ENCODE data around the gene GALNT18.

GALNT18 gene

DNA sequence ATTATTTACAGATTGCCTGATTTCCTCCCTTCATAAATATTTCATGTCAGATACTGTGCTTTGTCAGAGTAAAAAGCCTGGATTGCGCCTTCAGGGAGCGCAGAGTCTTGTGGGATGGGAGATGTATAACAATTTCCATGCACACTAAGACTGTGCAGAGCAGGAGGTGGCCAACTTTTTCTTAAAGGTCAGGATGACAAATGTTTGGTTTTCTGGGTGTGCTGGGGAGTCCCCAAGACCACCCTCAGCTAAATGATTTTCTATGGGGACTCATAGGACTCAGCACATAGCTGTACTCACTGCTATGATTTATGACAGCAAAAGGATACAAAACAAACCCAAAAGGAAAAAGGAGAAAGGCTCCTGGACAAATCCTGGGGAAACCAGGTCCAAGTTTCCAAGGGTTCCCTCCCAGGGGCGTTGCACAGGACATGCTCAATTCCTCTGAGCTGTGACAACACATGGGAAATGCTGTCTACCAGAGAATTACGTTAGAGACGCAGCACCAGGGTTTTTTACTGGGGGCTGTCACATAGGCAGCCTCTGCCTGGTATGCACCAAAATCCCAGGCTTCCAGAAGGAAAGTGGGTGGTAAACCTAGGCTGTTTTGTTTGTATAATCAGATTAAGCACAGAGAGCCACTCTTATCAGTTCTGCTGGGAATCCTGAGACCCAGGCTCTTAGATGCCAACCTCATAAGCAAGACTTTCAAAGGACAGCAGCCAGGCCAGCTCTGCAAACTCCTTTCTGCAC lies 327.8 kb downstream of the GALNT18 start:
- no peak for DNase-seq

DNA sequence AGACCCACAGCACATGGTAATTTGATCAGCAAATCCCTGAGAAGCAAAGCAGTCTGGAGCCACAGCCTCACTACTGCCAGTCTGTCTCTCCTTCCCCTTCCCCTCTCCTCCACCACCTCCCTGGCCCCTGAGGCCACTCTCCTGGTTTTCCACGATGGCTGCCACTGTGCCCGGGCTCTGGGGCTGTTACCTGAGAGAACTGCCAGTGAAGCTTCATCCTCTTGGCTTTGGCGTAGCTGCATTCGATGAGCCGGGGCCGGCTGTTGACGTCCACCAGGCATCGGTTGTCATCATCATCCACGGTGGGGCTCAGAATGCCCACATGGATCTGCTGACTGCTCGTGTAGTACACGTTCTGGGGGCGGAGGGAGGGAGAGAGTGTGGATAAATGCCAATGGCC lies 329.0 kb downstream of the GALNT18 start:
- no peak for DNase-seq

DNA sequence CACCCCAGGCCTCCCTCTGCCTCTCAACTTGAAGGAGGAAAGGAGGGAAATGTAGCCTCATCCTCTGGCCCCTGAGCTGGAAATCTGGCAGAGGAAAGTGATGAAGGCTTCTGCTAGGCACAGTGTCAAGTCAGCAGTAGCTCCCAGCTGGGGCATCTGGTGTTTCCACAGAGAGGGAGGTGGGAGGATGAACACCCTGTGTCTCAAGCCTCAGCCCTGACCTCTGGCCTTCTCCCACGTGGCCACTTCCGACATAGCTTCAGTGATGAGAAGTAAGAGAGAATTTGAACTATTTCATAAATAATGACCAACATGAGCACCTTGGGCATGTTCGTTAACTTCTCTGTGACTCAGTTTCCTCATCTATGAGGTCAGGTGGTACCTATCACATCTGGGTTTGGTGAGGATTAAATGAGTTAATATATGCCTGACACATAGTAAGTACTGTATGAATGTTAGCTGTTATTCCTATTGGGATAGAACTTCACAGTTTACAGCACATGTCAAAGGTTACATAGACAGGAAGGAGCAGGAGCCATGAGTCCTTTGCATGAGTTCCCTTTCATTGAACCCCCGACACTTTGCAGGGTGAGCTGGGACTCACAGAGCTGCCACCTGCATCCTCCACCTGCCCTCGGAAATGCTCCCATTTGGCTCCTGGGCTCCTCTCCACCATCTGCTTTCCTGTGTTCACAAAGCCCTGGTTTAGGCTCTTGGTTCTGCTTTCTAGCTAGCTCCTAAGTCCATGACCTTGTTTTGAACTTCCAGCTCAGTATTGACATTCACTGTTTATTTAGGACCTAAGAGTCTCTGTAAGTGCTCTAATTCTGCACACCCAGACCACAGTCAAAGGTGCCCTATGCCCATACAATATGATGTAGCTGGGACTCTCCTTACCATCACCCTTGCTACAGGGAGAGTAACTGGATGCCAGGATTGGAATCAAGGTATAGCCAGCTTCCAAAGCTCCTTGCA lies 330.5 kb downstream of the GALNT18 start:
- DNase-seq, result no peak

DNA sequence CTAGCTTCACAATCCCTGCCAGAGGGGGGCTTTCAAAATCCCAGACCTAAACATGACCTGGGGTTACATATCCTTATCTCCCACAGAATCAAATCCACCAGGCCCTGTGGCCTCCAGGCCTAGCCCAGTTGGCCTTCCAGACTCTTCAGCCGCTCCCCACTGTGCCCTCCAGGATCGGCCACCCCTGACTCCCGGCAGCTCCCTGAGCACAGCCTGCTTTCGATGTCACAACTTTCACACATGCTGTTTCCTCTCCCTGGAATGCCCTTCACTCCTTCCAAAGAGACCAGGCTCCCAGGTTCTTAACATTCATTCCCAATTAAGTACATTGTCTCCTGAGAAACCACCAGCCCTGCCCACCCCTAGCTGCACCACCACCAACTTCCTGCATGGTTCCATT lies 331.5 kb downstream of the GALNT18 start:
- DNase-seq, result no peak

GRCh38 chr11:11289669-11290068 lies 332.1 kb downstream of the GALNT18 start:
- no peak for DNase-seq

DNA sequence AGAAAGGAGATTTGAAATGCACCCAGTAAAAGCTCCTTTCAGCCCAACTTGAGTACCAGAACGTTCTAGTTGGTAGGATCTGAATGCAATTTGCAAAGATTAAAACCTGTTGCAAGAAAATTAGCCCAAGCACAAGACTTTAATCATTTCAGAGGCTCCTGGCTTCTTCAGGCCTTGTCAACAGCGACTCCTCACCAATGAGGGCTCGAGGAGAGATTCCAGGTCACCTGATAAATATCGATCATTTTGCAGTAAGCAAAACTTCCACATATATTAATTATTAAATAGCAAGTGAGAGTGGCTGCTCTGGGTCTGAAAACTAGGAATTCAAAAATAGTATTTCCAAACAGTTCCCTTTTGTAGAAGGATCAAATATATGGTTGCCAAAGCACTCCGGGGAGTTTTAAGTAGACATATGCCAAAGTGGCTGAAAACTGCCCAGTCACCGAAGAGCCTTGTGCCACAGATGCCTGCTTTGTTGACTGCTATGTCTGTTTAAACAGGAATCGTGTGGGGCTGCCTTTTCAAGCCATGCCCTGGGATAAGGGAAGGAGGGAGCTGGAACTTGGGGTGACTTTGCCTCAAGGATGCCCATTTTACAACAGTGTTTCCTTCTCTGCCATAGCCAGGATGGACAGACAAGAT lies 332.7 kb downstream of the GALNT18 start:
- DNase-seq, result no peak

- DNase-seq, result no peak
Observed at GRCh38 chr11:11284481-11284880, 337.3 kb downstream of the GALNT18 start.

DNA sequence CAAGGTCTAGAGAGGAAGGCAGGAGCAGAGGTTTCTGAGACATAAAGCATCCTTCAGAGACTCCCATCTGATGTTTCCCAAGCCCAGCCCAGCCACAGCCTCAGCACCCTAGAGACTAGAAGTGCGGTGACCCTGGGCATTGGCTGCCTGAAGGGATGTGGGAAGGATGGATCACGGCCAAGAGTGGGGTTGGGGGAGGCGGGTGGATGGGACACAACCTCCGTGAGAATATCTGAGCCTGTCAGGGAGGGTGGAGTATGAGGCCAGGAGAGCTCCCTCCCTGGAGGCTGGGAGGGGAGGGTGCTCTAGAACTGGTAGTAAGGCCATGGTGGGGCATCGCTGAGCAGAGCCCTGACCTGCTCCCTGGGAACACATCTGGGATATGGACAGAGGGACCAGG lies 340.2 kb downstream of the GALNT18 start:
- DNase-seq, result no peak

- no peak for DNase-seq
Observed at GRCh38 chr11:11280826-11281225, 341.0 kb downstream of the GALNT18 start.

GRCh38 chr11:11279956-11280689 lies 341.7 kb downstream of the GALNT18 start:
- DNase-seq, result peak; percentile 7

DNA sequence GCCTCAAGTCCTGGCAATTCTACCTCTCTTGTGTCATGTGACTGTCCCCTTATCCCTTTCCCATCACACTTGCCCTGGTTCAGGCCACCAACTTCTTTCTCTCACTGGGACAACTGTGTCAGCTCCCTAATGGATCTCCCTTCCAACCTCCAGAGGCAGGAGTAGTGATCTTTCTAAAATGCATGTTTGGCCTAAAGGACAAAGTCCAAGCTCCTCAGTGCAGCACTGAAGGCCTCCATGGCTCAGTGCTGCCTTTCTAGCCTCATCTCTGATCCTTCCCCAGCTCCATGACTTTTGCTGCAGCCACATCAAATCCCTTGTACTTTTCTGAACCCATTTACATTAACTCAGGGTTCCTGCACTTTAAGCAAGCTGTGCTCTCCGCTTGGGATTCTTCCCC lies 349.6 kb downstream of the GALNT18 start:
- DNase-seq, result no peak

DNA sequence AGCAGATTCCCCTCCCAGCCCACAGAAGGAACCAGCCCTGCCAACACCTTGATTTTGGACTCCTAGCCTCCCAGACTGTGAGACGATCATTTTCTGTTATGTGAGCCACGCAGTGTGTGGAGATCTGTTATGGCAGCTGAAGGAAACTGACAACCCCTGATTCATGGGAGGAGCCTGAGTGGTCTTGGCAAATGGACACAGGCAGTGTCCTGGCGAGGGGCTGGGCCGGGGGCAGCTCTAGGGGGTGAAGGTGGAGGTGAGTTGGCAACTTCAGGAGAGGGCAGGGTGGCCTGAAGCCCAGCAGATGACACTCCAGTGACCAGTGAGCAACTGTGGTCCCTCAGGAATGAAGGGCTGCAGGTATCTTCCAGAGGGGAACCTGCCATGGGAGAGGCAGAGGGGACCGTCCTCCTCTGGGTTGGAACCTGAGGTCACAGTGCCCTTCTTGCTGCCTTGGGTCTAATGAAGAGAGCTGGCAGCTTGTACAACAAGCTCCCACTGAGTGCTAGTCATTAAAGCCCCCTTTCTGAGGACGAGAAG lies 351.5 kb downstream of the GALNT18 start:
- no peak for DNase-seq

GRCh38 chr11:11268706-11269105 lies 353.1 kb downstream of the GALNT18 start:
- DNase-seq, result no peak

- DNase-seq, result no peak
Observed at GRCh38 chr11:11268119-11268518, 353.7 kb downstream of the GALNT18 start.

GRCh38 chr11:11267312-11267711 lies 354.5 kb downstream of the GALNT18 start:
- no peak for DNase-seq

DNA sequence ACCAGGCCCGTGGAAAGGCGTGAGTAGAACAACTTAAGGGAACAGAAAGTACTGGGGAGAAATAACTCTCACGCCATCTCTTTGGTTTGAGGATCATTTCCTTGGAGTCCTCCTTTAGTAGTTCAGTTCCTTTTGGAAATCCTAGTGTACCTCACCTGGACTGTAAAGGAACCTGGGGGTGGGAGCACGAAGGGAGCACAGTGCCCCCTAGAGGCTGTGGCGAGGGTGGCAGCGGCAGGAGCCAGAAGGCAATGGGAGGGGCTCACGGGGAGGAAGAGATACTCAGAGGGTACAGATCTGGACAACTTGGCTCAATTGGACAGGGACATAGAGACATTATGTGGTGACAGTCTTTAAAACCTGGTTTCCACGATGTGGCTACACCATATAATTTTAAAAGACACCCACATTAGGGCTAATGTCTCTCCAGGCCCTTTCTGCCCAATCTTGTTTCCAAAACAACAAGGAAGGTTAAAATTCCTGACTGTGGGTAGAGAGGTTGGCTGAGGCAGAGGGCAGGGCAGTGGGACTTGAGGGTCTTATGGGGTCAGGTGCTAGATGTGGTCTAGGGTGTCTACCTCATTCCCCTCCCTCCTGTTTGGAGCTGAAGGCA lies 355.7 kb downstream of the GALNT18 start:
- DNase-seq, result peak; percentile 3

DNA sequence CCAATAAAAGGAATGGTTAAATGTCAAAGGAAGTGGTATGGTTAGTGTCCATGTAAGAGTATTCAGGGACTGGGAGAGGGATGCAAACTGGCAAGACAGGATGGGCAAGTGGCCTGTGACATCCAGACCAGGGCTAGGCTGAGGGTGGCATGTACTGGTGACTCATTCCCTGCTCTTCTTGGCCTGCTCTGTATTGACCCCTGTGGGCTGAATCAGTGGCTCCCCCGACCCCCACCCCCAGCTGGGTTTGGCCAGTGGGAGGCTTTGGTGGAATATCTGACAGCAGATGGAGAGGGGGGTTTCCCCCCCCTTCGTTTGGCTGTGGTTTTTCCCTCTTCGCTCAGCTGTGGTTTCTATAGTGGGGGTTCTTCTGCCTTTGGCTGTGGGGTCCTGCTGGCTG lies 356.5 kb downstream of the GALNT18 start:
- no peak for DNase-seq

DNA sequence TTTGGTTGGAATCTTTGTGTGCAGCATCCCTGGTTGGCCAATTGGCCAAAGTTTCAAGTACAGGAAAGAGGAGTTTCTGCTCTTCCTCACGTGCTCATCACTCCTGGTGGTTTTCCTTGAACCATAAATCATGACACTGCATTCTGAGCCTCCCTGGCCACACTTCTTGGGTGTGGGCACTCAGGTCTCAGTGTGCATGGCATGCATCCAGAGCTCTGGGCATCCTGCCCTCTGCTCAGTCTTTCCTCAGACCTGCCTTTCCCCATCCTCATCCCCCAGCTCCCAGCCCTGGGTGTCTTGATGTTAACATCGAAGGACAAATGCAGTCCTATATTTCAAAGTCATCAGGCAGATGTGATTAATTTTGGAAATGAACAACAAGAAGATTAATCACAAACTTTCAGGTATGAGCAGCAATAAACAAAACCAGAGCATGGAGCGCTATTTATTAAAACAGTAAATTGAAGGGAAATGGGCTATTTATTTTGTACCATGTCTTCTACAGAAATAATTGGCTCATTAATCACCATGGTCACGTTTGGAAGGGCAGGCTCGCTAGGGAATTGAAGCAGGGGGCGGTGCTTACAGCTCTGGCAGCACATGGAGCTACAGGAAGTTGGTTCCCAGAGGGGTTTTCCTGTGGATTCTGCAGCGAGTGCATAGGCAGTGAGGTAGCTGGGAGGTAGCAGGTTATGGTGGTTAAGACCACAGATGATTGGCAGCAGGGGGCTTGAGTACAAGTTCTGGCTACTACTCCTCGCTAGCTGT lies 358.4 kb downstream of the GALNT18 start:
- peak; percentile 7 for DNase-seq

DNA sequence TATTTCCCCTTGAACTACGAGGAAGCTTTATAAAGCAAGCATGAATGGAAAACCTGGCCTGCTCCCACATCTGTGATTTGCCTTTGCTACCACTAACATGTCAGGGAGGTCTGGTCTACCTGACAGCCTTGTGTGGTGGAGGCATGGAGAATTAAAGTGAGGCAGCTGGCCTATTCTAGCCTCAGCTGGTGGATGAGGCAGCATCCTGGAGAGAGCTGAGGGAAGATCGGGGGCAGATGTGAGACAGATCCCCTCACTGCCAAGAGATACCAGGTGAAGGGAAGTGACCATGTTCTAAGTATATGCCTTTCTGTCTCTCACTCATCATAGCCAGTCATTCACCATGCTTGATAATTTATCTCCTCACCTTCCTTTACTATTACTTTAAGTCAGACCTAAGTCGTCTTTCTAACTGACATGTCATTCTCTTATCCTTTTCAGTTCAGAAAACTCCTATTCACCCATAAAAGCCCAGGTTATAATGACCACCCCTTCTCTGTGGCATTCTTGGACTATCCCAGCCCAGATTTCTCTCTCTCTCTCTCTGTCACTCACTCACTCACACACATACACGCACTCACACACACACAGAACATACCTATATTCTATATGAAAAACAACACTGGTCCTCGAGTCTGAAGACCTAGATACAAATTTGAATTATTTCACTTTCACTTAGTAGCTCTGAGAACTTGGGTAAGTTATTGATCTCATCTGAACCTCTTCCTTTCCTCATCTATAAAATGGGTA lies 359.5 kb downstream of the GALNT18 start:
- DNase-seq, result no peak

DNA sequence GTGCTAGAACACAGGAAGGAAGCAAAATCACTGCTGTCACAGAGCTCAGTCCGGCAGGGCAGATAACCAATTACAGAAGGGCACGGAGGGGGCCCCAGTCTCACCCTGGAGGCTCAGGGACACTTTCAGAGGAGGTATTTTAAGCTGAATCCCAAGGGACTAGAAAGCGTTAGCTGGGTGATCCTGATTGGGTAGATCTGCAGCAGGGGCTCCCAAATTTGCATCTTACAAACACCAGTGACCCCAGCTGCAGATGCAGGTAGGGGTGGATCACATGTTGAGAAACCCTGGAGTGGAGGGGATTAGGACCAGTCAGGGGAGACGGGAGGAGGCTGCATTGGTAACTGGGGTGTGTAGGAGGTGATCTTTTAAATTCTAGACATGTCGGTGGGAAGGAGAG lies 360.2 kb downstream of the GALNT18 start:
- no peak for DNase-seq

- no peak for DNase-seq
Observed at GRCh38 chr11:11260903-11261302, 360.9 kb downstream of the GALNT18 start.
